NB4 (cell line): ENCODE results near the gene ATXN7.

Experiments
- POLR2A ChIP-seq: IDR thresholded peaks from 2 replicates; pipeline ENCODE4 v1.6.1; 2011; ENCODE audit warnings: mild to moderate bottlenecking; ENCODE audit not compliant: insufficient read length; ENCODE audit errors: extremely low read depth
- TF ChIP-seq, protein P1 (sequence below): IDR thresholded peaks from 2 replicates; pipeline ENCODE4 v1.6.1; 2011; ENCODE audit warnings: low read depth, low read length

DNA sequence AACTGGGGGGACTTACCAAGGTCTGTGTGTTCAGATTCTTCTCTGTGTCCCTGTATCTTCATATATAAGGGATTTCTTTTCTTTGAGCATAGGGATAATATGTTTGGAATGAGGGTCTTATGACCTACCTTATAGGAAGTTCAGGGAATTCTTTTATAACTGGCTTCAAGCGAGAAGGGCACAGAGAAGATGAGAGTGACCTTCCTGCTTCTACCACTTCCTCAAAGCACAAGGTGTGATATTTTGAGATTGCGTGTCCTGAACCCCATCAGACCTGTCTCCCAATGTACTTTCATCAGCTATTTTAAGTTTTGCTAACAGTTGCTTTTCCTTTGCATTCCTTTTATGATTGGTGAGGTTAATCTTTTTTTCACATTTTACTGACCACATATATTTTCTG is 162.7 kb downstream of the ATXN7 start:
- TF ChIP-seq, protein P1, sequence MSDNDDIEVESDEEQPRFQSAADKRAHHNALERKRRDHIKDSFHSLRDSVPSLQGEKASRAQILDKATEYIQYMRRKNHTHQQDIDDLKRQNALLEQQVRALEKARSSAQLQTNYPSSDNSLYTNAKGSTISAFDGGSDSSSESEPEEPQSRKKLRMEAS = no peak
- no peak for TF ChIP-seq POLR2A
